HL-60 (cell line): ENCODE data around the gene MORF4L1.

Source experiments
- POLR2AphosphoS5 ChIP-seq: IDR thresholded peaks from 2 replicates; pipeline ENCODE4 v1.6.1; 2012; ENCODE audit warnings: low read depth
- REST ChIP-seq: IDR thresholded peaks from 2 replicates; pipeline ENCODE4 v1.6.1; 2012; ENCODE audit warnings: low read depth; ENCODE audit not compliant: insufficient replicate concordance

GRCh38 chr15:78880813-78881212 lies 8.1 kb downstream of the MORF4L1 start:
- TF ChIP-seq POLR2AphosphoS5 = no peak
- no peak for TF ChIP-seq REST
